ENCODE results near the gene CYP3A5. TPM values are rescaled to one million over a fixed set of nuclear protein-coding genes. Genes with fewer than 3 reads are reported as not detected.

CYP3A5 gene
- total and polyA plus RNA-seq, 9 of the 15 experiments (the other 6 are each of a cell fraction or from before 2014, with no cell fraction given) = 0.73 to 2.8 (median 1.5) TPM

DNA sequence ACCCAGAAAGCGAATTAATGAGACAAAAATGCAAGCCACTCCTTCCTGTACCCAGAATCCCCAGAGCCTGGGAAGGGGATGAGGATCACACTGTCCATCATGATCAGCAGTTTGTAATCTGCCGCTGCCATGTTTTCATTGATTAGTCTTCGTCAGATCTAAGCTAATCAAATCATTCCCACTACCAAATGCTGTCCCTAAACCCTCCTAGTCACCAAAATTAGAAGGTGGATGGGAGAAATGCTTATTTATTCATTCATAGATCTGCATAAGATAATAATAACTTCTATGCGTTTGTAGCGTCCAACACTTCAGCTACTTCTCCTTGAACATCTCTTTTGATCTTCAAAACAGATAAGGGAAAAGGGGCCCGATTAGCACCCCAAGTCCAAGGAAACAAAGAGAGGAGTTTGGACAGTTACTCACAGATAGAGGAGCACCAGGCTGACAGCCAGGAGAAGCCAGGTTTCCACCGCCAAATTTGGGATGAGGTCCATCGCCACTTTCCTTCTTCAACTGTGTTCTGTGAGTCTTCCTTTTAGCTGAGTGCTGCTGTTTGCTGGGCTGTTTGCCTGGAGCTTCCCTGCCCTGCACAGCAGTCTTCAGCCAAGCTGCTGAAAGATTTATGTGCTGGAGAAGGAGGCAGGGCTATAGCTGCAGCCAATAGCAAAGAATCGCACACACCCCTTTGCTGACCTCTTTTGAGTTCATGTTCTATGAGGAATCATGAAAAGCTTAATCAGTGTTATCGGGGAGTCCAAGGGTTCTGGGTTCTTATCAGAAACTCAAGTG, at the start of gene CYP3A5 (continued):
- TF ChIP-seq, protein P1, sequence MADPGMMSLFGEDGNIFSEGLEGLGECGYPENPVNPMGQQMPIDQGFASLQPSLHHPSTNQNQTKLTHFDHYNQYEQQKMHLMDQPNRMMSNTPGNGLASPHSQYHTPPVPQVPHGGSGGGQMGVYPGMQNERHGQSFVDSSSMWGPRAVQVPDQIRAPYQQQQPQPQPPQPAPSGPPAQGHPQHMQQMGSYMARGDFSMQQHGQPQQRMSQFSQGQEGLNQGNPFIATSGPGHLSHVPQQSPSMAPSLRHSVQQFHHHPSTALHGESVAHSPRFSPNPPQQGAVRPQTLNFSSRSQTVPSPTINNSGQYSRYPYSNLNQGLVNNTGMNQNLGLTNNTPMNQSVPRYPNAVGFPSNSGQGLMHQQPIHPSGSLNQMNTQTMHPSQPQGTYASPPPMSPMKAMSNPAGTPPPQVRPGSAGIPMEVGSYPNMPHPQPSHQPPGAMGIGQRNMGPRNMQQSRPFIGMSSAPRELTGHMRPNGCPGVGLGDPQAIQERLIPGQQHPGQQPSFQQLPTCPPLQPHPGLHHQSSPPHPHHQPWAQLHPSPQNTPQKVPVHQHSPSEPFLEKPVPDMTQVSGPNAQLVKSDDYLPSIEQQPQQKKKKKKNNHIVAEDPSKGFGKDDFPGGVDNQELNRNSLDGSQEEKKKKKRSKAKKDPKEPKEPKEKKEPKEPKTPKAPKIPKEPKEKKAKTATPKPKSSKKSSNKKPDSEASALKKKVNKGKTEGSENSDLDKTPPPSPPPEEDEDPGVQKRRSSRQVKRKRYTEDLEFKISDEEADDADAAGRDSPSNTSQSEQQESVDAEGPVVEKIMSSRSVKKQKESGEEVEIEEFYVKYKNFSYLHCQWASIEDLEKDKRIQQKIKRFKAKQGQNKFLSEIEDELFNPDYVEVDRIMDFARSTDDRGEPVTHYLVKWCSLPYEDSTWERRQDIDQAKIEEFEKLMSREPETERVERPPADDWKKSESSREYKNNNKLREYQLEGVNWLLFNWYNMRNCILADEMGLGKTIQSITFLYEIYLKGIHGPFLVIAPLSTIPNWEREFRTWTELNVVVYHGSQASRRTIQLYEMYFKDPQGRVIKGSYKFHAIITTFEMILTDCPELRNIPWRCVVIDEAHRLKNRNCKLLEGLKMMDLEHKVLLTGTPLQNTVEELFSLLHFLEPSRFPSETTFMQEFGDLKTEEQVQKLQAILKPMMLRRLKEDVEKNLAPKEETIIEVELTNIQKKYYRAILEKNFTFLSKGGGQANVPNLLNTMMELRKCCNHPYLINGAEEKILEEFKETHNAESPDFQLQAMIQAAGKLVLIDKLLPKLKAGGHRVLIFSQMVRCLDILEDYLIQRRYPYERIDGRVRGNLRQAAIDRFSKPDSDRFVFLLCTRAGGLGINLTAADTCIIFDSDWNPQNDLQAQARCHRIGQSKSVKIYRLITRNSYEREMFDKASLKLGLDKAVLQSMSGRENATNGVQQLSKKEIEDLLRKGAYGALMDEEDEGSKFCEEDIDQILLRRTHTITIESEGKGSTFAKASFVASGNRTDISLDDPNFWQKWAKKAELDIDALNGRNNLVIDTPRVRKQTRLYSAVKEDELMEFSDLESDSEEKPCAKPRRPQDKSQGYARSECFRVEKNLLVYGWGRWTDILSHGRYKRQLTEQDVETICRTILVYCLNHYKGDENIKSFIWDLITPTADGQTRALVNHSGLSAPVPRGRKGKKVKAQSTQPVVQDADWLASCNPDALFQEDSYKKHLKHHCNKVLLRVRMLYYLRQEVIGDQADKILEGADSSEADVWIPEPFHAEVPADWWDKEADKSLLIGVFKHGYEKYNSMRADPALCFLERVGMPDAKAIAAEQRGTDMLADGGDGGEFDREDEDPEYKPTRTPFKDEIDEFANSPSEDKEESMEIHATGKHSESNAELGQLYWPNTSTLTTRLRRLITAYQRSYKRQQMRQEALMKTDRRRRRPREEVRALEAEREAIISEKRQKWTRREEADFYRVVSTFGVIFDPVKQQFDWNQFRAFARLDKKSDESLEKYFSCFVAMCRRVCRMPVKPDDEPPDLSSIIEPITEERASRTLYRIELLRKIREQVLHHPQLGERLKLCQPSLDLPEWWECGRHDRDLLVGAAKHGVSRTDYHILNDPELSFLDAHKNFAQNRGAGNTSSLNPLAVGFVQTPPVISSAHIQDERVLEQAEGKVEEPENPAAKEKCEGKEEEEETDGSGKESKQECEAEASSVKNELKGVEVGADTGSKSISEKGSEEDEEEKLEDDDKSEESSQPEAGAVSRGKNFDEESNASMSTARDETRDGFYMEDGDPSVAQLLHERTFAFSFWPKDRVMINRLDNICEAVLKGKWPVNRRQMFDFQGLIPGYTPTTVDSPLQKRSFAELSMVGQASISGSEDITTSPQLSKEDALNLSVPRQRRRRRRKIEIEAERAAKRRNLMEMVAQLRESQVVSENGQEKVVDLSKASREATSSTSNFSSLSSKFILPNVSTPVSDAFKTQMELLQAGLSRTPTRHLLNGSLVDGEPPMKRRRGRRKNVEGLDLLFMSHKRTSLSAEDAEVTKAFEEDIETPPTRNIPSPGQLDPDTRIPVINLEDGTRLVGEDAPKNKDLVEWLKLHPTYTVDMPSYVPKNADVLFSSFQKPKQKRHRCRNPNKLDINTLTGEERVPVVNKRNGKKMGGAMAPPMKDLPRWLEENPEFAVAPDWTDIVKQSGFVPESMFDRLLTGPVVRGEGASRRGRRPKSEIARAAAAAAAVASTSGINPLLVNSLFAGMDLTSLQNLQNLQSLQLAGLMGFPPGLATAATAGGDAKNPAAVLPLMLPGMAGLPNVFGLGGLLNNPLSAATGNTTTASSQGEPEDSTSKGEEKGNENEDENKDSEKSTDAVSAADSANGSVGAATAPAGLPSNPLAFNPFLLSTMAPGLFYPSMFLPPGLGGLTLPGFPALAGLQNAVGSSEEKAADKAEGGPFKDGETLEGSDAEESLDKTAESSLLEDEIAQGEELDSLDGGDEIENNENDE (IDR thresholded peaks at IDR 0.05; ENCODE audit: low read depth, low read length) = no peak
- TF ChIP-seq SMC3 (conservative IDR thresholded peaks at IDR 0.05; ENCODE audit: insufficient read depth, low read depth, low read length) (0 out of 2 replicates have a peak, but pooled peaks have one; percentile 9), RB1 (IDR thresholded peaks at IDR 0.05; ENCODE audit: low read depth) (peak; percentile 45; the same call in 1 of the 2 replicates), POLR2AphosphoS5 (IDR thresholded peaks at IDR 0.05; ENCODE audit: control insufficient read depth, insufficient read depth, low read depth, low read length) (peak; percentile 94), SP2 (IDR thresholded peaks at IDR 0.05; ENCODE audit: extremely low read depth, low read depth, low read length, poor library complexity, severe bottlenecking) (no peak), GATA2 (CRISPR knock-in tag; IDR thresholded peaks at IDR 0.05) (peak; percentile 69; the same call in 1 of the 2 replicates), ZNF347 (CRISPR knock-in tag; IDR thresholded peaks at IDR 0.05; ENCODE audit: low read depth) (no peak), NR2C1 (IDR thresholded peaks at IDR 0.05) (no peak; the same call in 1 of the 2 replicates), NR2C1 (tag; IDR thresholded peaks at IDR 0.05) (peak; percentile 39; the same call in 1 of the 2 replicates), CBX2 (IDR thresholded peaks at IDR 0.05; ENCODE audit: insufficient read depth, low read length, poor library complexity, severe bottlenecking) (no peak), ZC3H8 (IDR thresholded peaks at IDR 0.05) (peak; percentile 79; the same call in 1 of the 2 replicates), ZNF124 (CRISPR knock-in tag; IDR thresholded peaks at IDR 0.05) (no peak), SOX6 (IDR thresholded peaks at IDR 0.05) (peak; percentile 65)
- TF ChIP-seq, protein P2, sequence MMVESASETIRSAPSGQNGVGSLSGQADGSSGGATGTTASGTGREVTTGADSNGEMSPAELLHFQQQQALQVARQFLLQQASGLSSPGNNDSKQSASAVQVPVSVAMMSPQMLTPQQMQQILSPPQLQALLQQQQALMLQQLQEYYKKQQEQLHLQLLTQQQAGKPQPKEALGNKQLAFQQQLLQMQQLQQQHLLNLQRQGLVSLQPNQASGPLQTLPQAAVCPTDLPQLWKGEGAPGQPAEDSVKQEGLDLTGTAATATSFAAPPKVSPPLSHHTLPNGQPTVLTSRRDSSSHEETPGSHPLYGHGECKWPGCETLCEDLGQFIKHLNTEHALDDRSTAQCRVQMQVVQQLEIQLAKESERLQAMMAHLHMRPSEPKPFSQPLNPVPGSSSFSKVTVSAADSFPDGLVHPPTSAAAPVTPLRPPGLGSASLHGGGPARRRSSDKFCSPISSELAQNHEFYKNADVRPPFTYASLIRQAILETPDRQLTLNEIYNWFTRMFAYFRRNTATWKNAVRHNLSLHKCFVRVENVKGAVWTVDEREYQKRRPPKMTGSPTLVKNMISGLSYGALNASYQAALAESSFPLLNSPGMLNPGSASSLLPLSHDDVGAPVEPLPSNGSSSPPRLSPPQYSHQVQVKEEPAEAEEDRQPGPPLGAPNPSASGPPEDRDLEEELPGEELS (CRISPR knock-in tag; IDR thresholded peaks at IDR 0.05; ENCODE audit: borderline replicate concordance) = no peak

Data from K562 (cell line).